ENCODE results near the gene AKAP12.
"Not testable (repeated sequence)": the region's sequence is repeated elsewhere in the genome, so short reads cannot be mapped to it uniquely, and the experiment has no call there.

AKAP12 gene

GRCh38 chr6:151307501-151307900 lies 67.7 kb downstream of the AKAP12 start:
- no peak for DNase-seq

- DNase-seq, result no peak
Observed at GRCh38 chr6:151309619-151310018, 69.9 kb downstream of the AKAP12 start.

GRCh38 chr6:151310279-151310678 lies 70.5 kb downstream of the AKAP12 start:
- no peak for DNase-seq

- DNase-seq, result no peak
Observed at GRCh38 chr6:151310852-151311767, 71.3 kb downstream of the AKAP12 start.

- DNase-seq, result no peak
Observed at GRCh38 chr6:151313066-151313491, 73.3 kb downstream of the AKAP12 start.

- not testable (repeated sequence) for DNase-seq
Observed at GRCh38 chr6:151315661-151316060, 75.9 kb downstream of the AKAP12 start.

- no peak for DNase-seq
Observed at GRCh38 chr6:151317103-151317994, 77.6 kb downstream of the AKAP12 start.

GRCh38 chr6:151317995-151318365 lies 78.2 kb downstream of the AKAP12 start:
- no peak for DNase-seq

- DNase-seq, result no peak
Observed at GRCh38 chr6:151320140-151320539, 80.4 kb downstream of the AKAP12 start.

GRCh38 chr6:151321438-151321837 lies 81.7 kb downstream of the AKAP12 start:
- no peak for DNase-seq

- DNase-seq, result no peak
Observed at GRCh38 chr6:151322570-151322969, 82.8 kb downstream of the AKAP12 start.

GRCh38 chr6:151323791-151324487 lies 84.2 kb downstream of the AKAP12 start:
- peak; percentile 9 to 84 (median 54) for DNase-seq

- DNase-seq, result no peak
Observed at GRCh38 chr6:151324488-151324825, 84.7 kb downstream of the AKAP12 start.

GRCh38 chr6:151325075-151326050 lies 85.6 kb downstream of the AKAP12 start:
- peak in 27 of 56 donors; percentile 3 to 76 (median 27) for DNase-seq

- no peak for DNase-seq
Observed at GRCh38 chr6:151326116-151326825, 86.5 kb downstream of the AKAP12 start.

- DNase-seq, result no peak
Observed at GRCh38 chr6:151327101-151327500, 87.3 kb downstream of the AKAP12 start.

GRCh38 chr6:151330130-151330696 lies 90.4 kb downstream of the AKAP12 start:
- no peak for DNase-seq

GRCh38 chr6:151335930-151336329 lies 96.2 kb downstream of the AKAP12 start:
- DNase-seq, result no peak

- no peak for DNase-seq
Observed at GRCh38 chr6:151338651-151339200, 99.0 kb downstream of the AKAP12 start.
